DLD1 (cell line): ENCODE data around the gene E4F1.
"Not testable (repeated sequence)": the region's sequence is repeated elsewhere in the genome, so short reads cannot be mapped to it uniquely, and the experiment has no call there.

Experiments used
- in situ Hi-C: cut with HindIII; loops from 2 replicates; pipeline ENCODE4 v1.10.0; 2017; ENCODE audit warnings: low sequenced_read_pairs

The E4F1 gene

GRCh38 chr16:2188395-2188794, 35.0 kb upstream of the E4F1 start:
- in situ Hi-C loops: no loop called here

GRCh38 chr16:2189252-2189893, 34.0 kb upstream of the E4F1 start:
- in situ Hi-C loops: no loop called here

GRCh38 chr16:2190002-2190658, 33.3 kb upstream of the E4F1 start:
- in situ Hi-C loops: no loop called here

- in situ Hi-C loops: no loop called here
These were observed 32.5 kb upstream of the E4F1 start for GRCh38 chr16:2190659-2191445.

GRCh38 chr16:2191446-2191706, 32.0 kb upstream of the E4F1 start:
- in situ Hi-C loops: no loop called here

- in situ Hi-C loops: no loop called here
These were observed 29.1 kb upstream of the E4F1 start for GRCh38 chr16:2194166-2194834.

GRCh38 chr16:2194852-2195321, 28.5 kb upstream of the E4F1 start:
- in situ Hi-C loops: no loop called here

GRCh38 chr16:2195322-2196161, 27.8 kb upstream of the E4F1 start:
- in situ Hi-C loops: no loop called here

GRCh38 chr16:2196162-2196980, 27.0 kb upstream of the E4F1 start, which contains the start of gene CASKIN1:
CASKIN1 (minus strand) TSS chr16:2196605; CDS start chr16:2196432, 173 bp downstream.
- in situ Hi-C loops: no loop called here

- in situ Hi-C loops: no loop called here
These were observed 26.3 kb upstream of the E4F1 start for GRCh38 chr16:2196981-2197511.

GRCh38 chr16:2197765-2198164, 25.6 kb upstream of the E4F1 start:
- in situ Hi-C loops: no loop called here

- in situ Hi-C loops: no loop called here
These were observed 25.1 kb upstream of the E4F1 start for GRCh38 chr16:2198283-2198682.

- in situ Hi-C loops: no loop called here
These were observed 24.3 kb upstream of the E4F1 start for GRCh38 chr16:2199095-2199494.

- in situ Hi-C loops: no loop called here
These were observed 23.7 kb upstream of the E4F1 start for GRCh38 chr16:2199621-2200139.

GRCh38 chr16:2200313-2200712, 23.1 kb upstream of the E4F1 start:
- in situ Hi-C loops: no loop called here

GRCh38 chr16:2203119-2203688, 20.2 kb upstream of the E4F1 start:
- in situ Hi-C loops: not testable (repeated sequence)

- in situ Hi-C loops: no loop called here
These were observed 18.8 kb upstream of the E4F1 start for GRCh38 chr16:2204416-2205103.
